Measurements from ENCODE around the gene DENND4C. TPM values are rescaled to one million over a fixed set of nuclear protein-coding genes. Genes with fewer than 3 reads are reported as not detected.
"Not testable (repeated sequence)": the region's sequence is repeated elsewhere in the genome, so short reads cannot be mapped to it uniquely, and the experiment has no call there.

DENND4C gene
- total RNA-seq, 1 experiment from 2014 or later: 26.6 TPM

GRCh38 chr9:19255821-19256220 lies 25.3 kb downstream of the DENND4C start:
- H4K91ac ChIP-seq (ENCODE audit: insufficient read length, low read depth, low read length): no peak overlapping the region
- H3K4ac ChIP-seq (ENCODE audit: low read depth, low read length): no peak overlapping the region
- Mint-ChIP-seq H3K27me3 (ENCODE audit: low read depth) (no peaks in the 10 kb centered on the region), H3K27ac (no peak overlapping the region), H3K9me3 (peaks cover 0 to 2% of the 10 kb centered on the region in 2 experiments; a peak in 1 of 5 replicates), H3K36me3 (ENCODE audit: insufficient read depth in 1 of 3, low read depth in 3 of 3) (peaks cover 0 to 3% (median 0%) of the 10 kb centered on the region in 3 experiments; a peak in 2 of 7 replicates), H3K4me1 (peaks cover 27 to 28% of the 10 kb centered on the region in 2 experiments), H3K4me3 (no peak overlapping the region)
- no peak overlapping the region for H3K56ac ChIP-seq (ENCODE audit: insufficient read length, low read depth, low read length)
- H2AK5ac ChIP-seq (ENCODE audit: insufficient read length, low read length): no peak overlapping the region
- no peaks in the 10 kb centered on the region for H3K9me3 ChIP-seq (ENCODE audit: control insufficient read depth, low read depth, low read length)
- H3K18ac ChIP-seq (ENCODE audit: insufficient read length, low read depth, low read length): no peak overlapping the region
- no peak overlapping the region for H3K9ac ChIP-seq (ENCODE audit: extremely low read depth, insufficient read length, low read length)
- no peak overlapping the region for H4K8ac ChIP-seq (replicated peaks; ENCODE audit: insufficient read length, low read depth, low read length)
- no peak overlapping the region for H3K23ac ChIP-seq (ENCODE audit: insufficient read length, low read depth, low read length)
- no peak overlapping the region for H2BK15ac ChIP-seq (ENCODE audit: low read depth, low read length)
- peaks cover 2% of the 10 kb centered on the region; the same call in 1 of the 2 replicates for H3K79me2 ChIP-seq (ENCODE audit: insufficient read depth, low read length)
- H2AFZ ChIP-seq (ENCODE audit: low read length): no peak overlapping the region
- no peak overlapping the region for H2BK12ac ChIP-seq (ENCODE audit: insufficient read length, low read depth, low read length)
- H3K27me3 ChIP-seq (ENCODE audit: insufficient read depth, low read length): no peaks in the 10 kb centered on the region
- H3K27ac ChIP-seq (ENCODE audit: insufficient read length, low read depth, low read length): no peak overlapping the region
- H4K5ac ChIP-seq (ENCODE audit: insufficient read length, low read depth, low read length): no peak overlapping the region
- peaks cover 3% of the 10 kb centered on the region for H3K79me1 ChIP-seq (ENCODE audit: insufficient read depth, low read depth, low read length, poor library complexity, severe bottlenecking)
- no peak for DNase-seq
- H3T11ph ChIP-seq (ENCODE audit: low read length): no peak overlapping the region
- no peak overlapping the region for H3K4me2 ChIP-seq (ENCODE audit: insufficient read depth, insufficient read length, low read length)
- H2BK20ac ChIP-seq (ENCODE audit: low read depth, low read length, poor library complexity, severe bottlenecking): no peak overlapping the region
- peaks cover 3% of the 10 kb centered on the region; the same call in 1 of the 2 replicates for H3K4me1 ChIP-seq (ENCODE audit: insufficient read depth, low read length)
- no peak overlapping the region for H3K14ac ChIP-seq (ENCODE audit: insufficient read depth, low read length)
- no peak for TF ChIP-seq CTCF (conservative IDR thresholded peaks at IDR 0.05)
- no peak overlapping the region for H2BK5ac ChIP-seq (ENCODE audit: insufficient read length, low read length)
- no peaks in the 10 kb centered on the region for H4K20me1 ChIP-seq (ENCODE audit: control insufficient read depth, insufficient read depth, insufficient read length)
- H2BK120ac ChIP-seq (ENCODE audit: low read depth, low read length, poor library complexity, severe bottlenecking): no peak overlapping the region
- H3K23me2 ChIP-seq (ENCODE audit: insufficient read length, low read depth, low read length, poor library complexity, severe bottlenecking): no peaks in the 10 kb centered on the region

- not testable (repeated sequence) for H3K4me2 ChIP-seq (ENCODE audit: insufficient read depth, insufficient read length, low read length); H3K79me2 ChIP-seq (ENCODE audit: insufficient read depth, low read length); H3K56ac ChIP-seq (ENCODE audit: insufficient read length, low read depth, low read length); H4K8ac ChIP-seq (replicated peaks; ENCODE audit: insufficient read length, low read depth, low read length); H3K14ac ChIP-seq (ENCODE audit: insufficient read depth, low read length); H2BK20ac ChIP-seq (ENCODE audit: low read depth, low read length, poor library complexity, severe bottlenecking); H3K36me3 Mint-ChIP-seq (ENCODE audit: insufficient read depth in 1 of 3, low read depth in 3 of 3); H3K4me3 Mint-ChIP-seq; H3K4me1 Mint-ChIP-seq; H3K18ac ChIP-seq (ENCODE audit: insufficient read length, low read depth, low read length); H3K4me1 ChIP-seq (ENCODE audit: insufficient read depth, low read length); H3K27ac ChIP-seq (ENCODE audit: insufficient read length, low read depth, low read length); H4K91ac ChIP-seq (ENCODE audit: insufficient read length, low read depth, low read length); H2BK15ac ChIP-seq (ENCODE audit: low read depth, low read length); H3K4ac ChIP-seq (ENCODE audit: low read depth, low read length); H2BK12ac ChIP-seq (ENCODE audit: insufficient read length, low read depth, low read length); H3K23ac ChIP-seq (ENCODE audit: insufficient read length, low read depth, low read length); H3K9me3 ChIP-seq (ENCODE audit: control insufficient read depth, low read depth, low read length); H3K9me3 Mint-ChIP-seq; H2AK5ac ChIP-seq (ENCODE audit: insufficient read length, low read length); H2AFZ ChIP-seq (ENCODE audit: low read length); H2BK5ac ChIP-seq (ENCODE audit: insufficient read length, low read length); H4K5ac ChIP-seq (ENCODE audit: insufficient read length, low read depth, low read length); DNase-seq; H3T11ph ChIP-seq (ENCODE audit: low read length); H3K23me2 ChIP-seq (ENCODE audit: insufficient read length, low read depth, low read length, poor library complexity, severe bottlenecking); H2BK120ac ChIP-seq (ENCODE audit: low read depth, low read length, poor library complexity, severe bottlenecking); H4K20me1 ChIP-seq (ENCODE audit: control insufficient read depth, insufficient read depth, insufficient read length); H3K27ac Mint-ChIP-seq; H3K9ac ChIP-seq (ENCODE audit: extremely low read depth, insufficient read length, low read length); H3K27me3 Mint-ChIP-seq (ENCODE audit: low read depth); H3K79me1 ChIP-seq (ENCODE audit: insufficient read depth, low read depth, low read length, poor library complexity, severe bottlenecking); H3K27me3 ChIP-seq (ENCODE audit: insufficient read depth, low read length)
- WGBS (ENCODE audit: extremely low coverage, insufficient read length, low lambda C conversion rate): no CpG with 5 or more reads among the region's 8 CpGs
Measured at GRCh38 chr9:19259665-19260255, 29.3 kb downstream of the DENND4C start.

All from H9 (cell line).